GM23338 (cell line): Measurements from ENCODE around the gene C14orf119. TPM values are rescaled to one million over a fixed set of nuclear protein-coding genes. Genes with fewer than 3 reads are reported as not detected.

ENCODE experiments used
- ATAC-seq: fragments of 200-7000 bp; cut with Tn5 transposase; 3 replicates; pipeline ENCODE4 v1.9.1; 2020
- DNase-seq: peaks from one replicate; pipeline ENCODE4 v3.0.0-alpha.2; 2015; ENCODE audit warnings: low spot score
- H2AFZ ChIP-seq: fragments of 200-600 bp; sonication (generic); 2 replicates; pipeline ENCODE4 v1.8.0; 2016; ENCODE audit warnings: antibody characterized with exemption, mild to moderate bottlenecking, moderate library complexity
- H3F3A ChIP-seq: fragments of 200-600 bp; sonication (generic); replicated peaks from 2 replicates; pipeline ENCODE4 v1.8.0; 2017; ENCODE audit warnings: antibody characterized with exemption, mixed run types, low read depth
- H3K27ac ChIP-seq: fragments of 200-600 bp; sonication (generic); 2 replicates; pipeline ENCODE4 v1.6.1; 2016; ENCODE audit warnings: low read depth
- H3K27me3 ChIP-seq: fragments of 200-600 bp; sonication (generic); 2 replicates; pipeline ENCODE4 v1.8.0; 2016; ENCODE audit warnings: mild to moderate bottlenecking, mixed run types, moderate library complexity; ENCODE audit not compliant: insufficient read depth
- H3K36me3 ChIP-seq: fragments of 200-600 bp; sonication (generic); 2 replicates; pipeline ENCODE4 v1.8.0; 2016; ENCODE audit warnings: mild to moderate bottlenecking; ENCODE audit not compliant: insufficient read depth
- H3K4me1 ChIP-seq: fragments of 200-600 bp; sonication (generic); 2 replicates; pipeline ENCODE4 v1.8.0; 2016; ENCODE audit warnings: mild to moderate bottlenecking, moderate library complexity; ENCODE audit not compliant: insufficient read depth
- H3K4me2 ChIP-seq: fragments of 200-600 bp; sonication (generic); 2 replicates; pipeline ENCODE4 v1.7.1; 2017; ENCODE audit warnings: mixed run types
- H3K4me3 ChIP-seq: fragments of 200-600 bp; sonication (generic); 2 replicates; pipeline ENCODE4 v1.6.1; 2016; ENCODE audit warnings: mixed run types
- H3K79me2 ChIP-seq: fragments of 200-600 bp; sonication (generic); replicated peaks from 2 replicates; pipeline ENCODE4 v1.8.0; 2017; ENCODE audit warnings: mild to moderate bottlenecking; ENCODE audit not compliant: insufficient read depth
- H3K9me2 ChIP-seq: fragments of 200-600 bp; sonication (generic); 2 replicates; pipeline ENCODE4 v1.8.0; 2017; ENCODE audit not compliant: insufficient read depth
- H4K20me1 ChIP-seq: fragments of 200-600 bp; sonication (generic); replicated peaks from 2 replicates; pipeline ENCODE4 v1.8.0; 2017; ENCODE audit warnings: mild to moderate bottlenecking; ENCODE audit not compliant: insufficient read depth
- H3K27ac Mint-ChIP-seq: 2 replicates; pipeline ENCODE4 v1.8.0; 2020; ENCODE audit warnings: inconsistent platforms, mild to moderate bottlenecking, moderate library complexity, mixed read lengths
- H3K27me3 Mint-ChIP-seq: 3 replicates; pipeline ENCODE4 v1.8.0; 2022; ENCODE audit warnings: low read depth, mild to moderate bottlenecking, moderate library complexity, mixed read lengths, inconsistent platforms; ENCODE audit not compliant: insufficient read depth, poor library complexity
- H3K36me3 Mint-ChIP-seq: 3 replicates; pipeline ENCODE4 v1.8.0; 2021; ENCODE audit warnings: low read depth, mild to moderate bottlenecking, inconsistent platforms, moderate library complexity, mixed read lengths
- H3K4me1 Mint-ChIP-seq: 3 replicates; pipeline ENCODE4 v1.8.0; 2020; ENCODE audit warnings: mild to moderate bottlenecking, inconsistent platforms, mixed read lengths
- H3K4me3 Mint-ChIP-seq: 3 replicates; pipeline ENCODE4 v1.8.0; 2021; ENCODE audit warnings: moderate library complexity, mild to moderate bottlenecking, inconsistent platforms, mixed read lengths
- H3K9me3 Mint-ChIP-seq: 3 replicates; pipeline ENCODE4 v1.8.0; 2020; ENCODE audit warnings: moderate library complexity, mild to moderate bottlenecking, inconsistent platforms, mixed read lengths
- CREB1 ChIP-seq: fragments of 250-450 bp; sonication (Bioruptor Pico); IDR thresholded peaks from 2 replicates; pipeline ENCODE4 v1.5.0; 2020; ENCODE audit warnings: low read depth, mild to moderate bottlenecking, moderate library complexity
- CTCF ChIP-seq, 2 experiments: fragments of 200-600 bp in 1 of 2; sonication (generic) in 1 of 2; conservative IDR thresholded peaks; 2 replicates each; pipeline versions ENCODE4 v1.5.1 to v1.6.1; 2016 to 2017; ENCODE audit warnings: antibody characterized with exemption in 2 of 2, low read depth in 2 of 2, mild to moderate bottlenecking in 2 of 2, moderate library complexity in 1 of 2
- ETS1 ChIP-seq: IDR thresholded peaks from 2 replicates; pipeline ENCODE4 v1.6.1; 2016; ENCODE audit warnings: antibody characterized with exemption
- EZH2 ChIP-seq: fragments of 200-600 bp; sonication (generic); IDR thresholded peaks from one replicate; pipeline ENCODE4 v1.8.0; 2017; ENCODE audit warnings: antibody characterized with exemption, mild to moderate bottlenecking, low read depth; ENCODE audit not compliant: unreplicated experiment
- EZH2phosphoT487 ChIP-seq: fragments of 200-600 bp; sonication (generic); IDR thresholded peaks from one replicate; pipeline ENCODE4 v1.8.1; 2018; ENCODE audit warnings: antibody characterized with exemption; ENCODE audit not compliant: unreplicated experiment
- JUNB ChIP-seq: IDR thresholded peaks from one replicate; pipeline ENCODE4 v1.6.1; 2016; ENCODE audit warnings: antibody characterized with exemption; ENCODE audit not compliant: unreplicated experiment
- NANOG ChIP-seq: IDR thresholded peaks from 2 replicates; pipeline ENCODE4 v1.6.1; 2016; ENCODE audit warnings: antibody characterized with exemption, borderline replicate concordance
- POLR2AphosphoS5 ChIP-seq: IDR thresholded peaks from 2 replicates; pipeline ENCODE4 v1.6.1; 2016; ENCODE audit warnings: antibody characterized with exemption, low read depth
- REST ChIP-seq: IDR thresholded peaks from one replicate; pipeline ENCODE4 v1.6.1; 2018; ENCODE audit warnings: antibody characterized with exemption; ENCODE audit not compliant: unreplicated experiment
- STAT1 ChIP-seq: IDR thresholded peaks from one replicate; pipeline ENCODE4 v1.6.1; 2016; ENCODE audit warnings: antibody characterized with exemption; ENCODE audit not compliant: unreplicated experiment
- ZNF114 ChIP-seq: fragments of 250-450 bp; sonication (Bioruptor Pico); IDR thresholded peaks from 2 replicates; pipeline ENCODE4 v1.5.0; 2020; ENCODE audit warnings: mild to moderate bottlenecking, moderate library complexity
- ZNF331 ChIP-seq: fragments of 250-450 bp; sonication (Bioruptor Pico); IDR thresholded peaks from 2 replicates; pipeline ENCODE4 v1.5.0; 2020; ENCODE audit warnings: low read depth, mild to moderate bottlenecking, moderate library complexity
- ZNF462 ChIP-seq: fragments of 250-450 bp; sonication (Bioruptor Pico); IDR thresholded peaks from 2 replicates; pipeline ENCODE4 v1.5.0; 2020; ENCODE audit warnings: mild to moderate bottlenecking, moderate library complexity
- polyA plus RNA-seq: library from polyadenylated mRNA; unstranded; fragments of >200 nt; fragmentation: Nextera tagmentation; extraction: Ambion mirVana; gene quantifications from 2 replicates; pipeline ENCODE4 v1.2.1, GENCODE V29; 2016
- total RNA-seq: library from RNA; depleted of rRNA; stranded (reverse); fragments of >200 nt; shearing (Covaris generic); gene quantifications from 2 replicates; pipeline ENCODE4 v1.2.3, GENCODE V29; 2014

Gene C14orf119
- total and polyA plus RNA-seq, 2 experiments from 2014 or later, result 49.4 to 118 TPM

- Histone ChIP-seq H2AFZ (no peak overlapping the region), H3K36me3 (peaks cover 11% of the 10 kb centered on the region; the same call in 1 of the 2 replicates), H3K4me3 (no peak overlapping the region), H3F3A (no peaks in the 10 kb centered on the region), H3K27ac (no peak overlapping the region), H3K79me2 (peaks cover 18% of the 10 kb centered on the region), H3K27me3 (no peaks in the 10 kb centered on the region), H4K20me1 (peaks cover 20% of the 10 kb centered on the region), H3K9me2 (0 out of 2 replicates have a peak, but pooled peaks cover 4% of the 10 kb centered on the region), H3K4me2 (no peak overlapping the region), H3K4me1 (peaks cover 13% of the 10 kb centered on the region)
- Mint-ChIP-seq H3K27me3 (peaks cover 17% of the 10 kb centered on the region), H3K36me3 (peaks cover 21% of the 10 kb centered on the region), H3K4me3 (no peak overlapping the region), H3K4me1 (peaks cover 36% of the 10 kb centered on the region), H3K9me3 (no peaks in the 10 kb centered on the region; the same call in 2 of the 3 replicates), H3K27ac (no peak overlapping the region)
- DNase-seq (no peak), ATAC-seq (no peak)
- TF ChIP-seq JUNB, result no peak
- no peak for TF ChIP-seq ZNF331 (CRISPR knock-in tag)
- no peak for TF ChIP-seq CREB1 (CRISPR knock-in tag)
- TF ChIP-seq NANOG, result no peak
- no peak for TF ChIP-seq EZH2
- no peak for TF ChIP-seq CTCF (conservative IDR thresholded peaks at IDR 0.05; ENCODE audit: low read depth in 2 of 2)
- no peak for TF ChIP-seq STAT1
- TF ChIP-seq ETS1, result no peak
- no peak for TF ChIP-seq EZH2phosphoT487
- no peak for TF ChIP-seq POLR2AphosphoS5
- TF ChIP-seq REST, result no peak
- TF ChIP-seq ZNF462, result no peak
- TF ChIP-seq ZNF114, result no peak
Observed at GRCh38 chr14:23101986-23102625, 6.8 kb downstream of the C14orf119 start.
